Stimulated activated CD4-positive, alpha-beta T cell treated with anti-CD3 and anti-CD28 coated beads, TNF-alpha, amount 100 ng/mL, for 24 hours (primary cell): ENCODE data around the gene CNTNAP2.

Source experiments
- DNase-seq, 3 experiments: peaks; one replicate each; pipeline ENCODE4 v3.0.0-alpha.2; 2020; ENCODE audit warnings: low read depth in 3 of 3

Gene CNTNAP2

DNA sequence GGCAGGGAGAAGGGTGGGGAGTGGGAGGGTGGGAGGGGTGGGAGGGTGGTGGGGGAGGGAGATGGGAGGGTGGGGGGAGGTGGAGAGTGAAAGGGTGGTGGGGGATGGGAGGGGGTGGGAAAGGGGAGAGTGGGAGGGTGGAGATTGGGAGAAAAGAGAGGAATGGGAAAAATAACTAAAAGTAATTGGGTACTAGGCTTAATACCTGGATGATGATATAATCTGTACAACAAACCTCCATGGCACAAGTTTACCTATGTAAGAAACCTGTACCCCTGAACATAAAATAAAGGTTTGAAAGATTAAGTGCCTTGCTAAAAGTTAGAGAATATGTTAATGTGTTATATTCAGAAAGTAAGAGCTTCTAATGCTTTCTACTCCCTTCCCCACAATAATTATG is 564.9 kb downstream of the CNTNAP2 start:
- DNase-seq: no peak

DNA sequence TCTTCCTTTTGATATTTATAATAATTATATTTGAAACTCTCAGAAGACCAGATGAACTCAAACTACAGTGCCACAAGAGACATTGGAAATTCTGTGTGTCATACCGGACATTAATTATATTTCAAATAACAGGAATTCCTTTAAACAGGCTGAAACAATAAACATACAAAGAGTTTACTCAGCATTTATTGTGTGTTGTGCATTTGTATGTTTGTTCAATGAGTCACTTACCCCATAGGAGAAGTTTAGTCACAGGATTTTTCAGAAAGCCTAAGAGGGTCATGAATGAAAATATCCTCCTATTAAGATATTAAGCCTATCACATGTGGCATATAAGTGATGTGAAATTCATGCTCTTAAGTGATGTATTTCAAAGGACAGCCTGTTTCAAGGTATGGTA is 566.8 kb downstream of the CNTNAP2 start:
- DNase-seq: no peak

DNA sequence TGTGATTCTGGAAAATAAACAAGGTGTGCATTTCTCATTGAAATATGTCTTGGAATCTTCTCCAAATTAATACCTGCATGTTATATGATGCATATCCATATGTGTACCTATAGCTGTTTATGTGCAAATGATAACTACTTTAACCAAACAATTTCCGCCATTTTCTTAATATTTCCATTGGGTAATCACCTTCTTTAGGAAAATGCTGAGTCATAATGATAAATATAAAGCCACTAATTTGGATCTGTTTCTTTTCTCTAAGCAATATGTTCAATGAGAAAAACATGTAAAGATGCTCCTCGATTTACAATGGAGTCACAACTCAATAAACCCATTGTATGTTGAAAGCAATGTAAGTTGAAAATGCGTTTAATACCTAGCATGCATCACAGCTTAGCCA is 574.4 kb downstream of the CNTNAP2 start:
- DNase-seq: no peak

DNA sequence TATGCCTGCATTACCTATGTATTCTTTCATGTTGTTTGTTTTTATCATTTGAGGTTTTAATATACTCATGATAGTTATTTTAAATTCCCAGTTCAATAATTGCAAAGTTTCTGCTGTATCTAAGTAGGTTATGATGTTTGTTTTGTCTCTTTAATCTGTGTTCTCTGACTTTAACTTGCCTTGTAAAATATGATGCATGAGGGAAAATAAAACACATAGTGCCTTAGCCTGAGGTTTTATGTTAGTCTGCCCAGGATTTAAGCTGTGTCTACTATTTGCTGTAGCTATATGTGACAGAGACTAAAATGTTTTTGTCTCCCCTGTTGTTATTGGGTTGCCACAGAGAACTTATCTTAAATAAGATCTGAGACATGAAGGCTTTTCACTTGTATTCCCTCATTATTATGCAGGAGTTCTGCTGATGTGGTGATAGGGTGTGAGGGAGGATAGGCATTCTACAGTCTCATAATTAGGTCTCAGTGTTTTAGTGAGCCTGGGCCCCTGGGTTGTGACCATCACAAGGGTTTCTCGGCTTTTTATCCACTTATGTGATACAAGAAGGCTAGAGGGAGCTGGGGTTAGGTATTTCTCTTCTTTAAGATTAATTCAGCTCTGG is 582.5 kb downstream of the CNTNAP2 start:
- no peak for DNase-seq

DNA sequence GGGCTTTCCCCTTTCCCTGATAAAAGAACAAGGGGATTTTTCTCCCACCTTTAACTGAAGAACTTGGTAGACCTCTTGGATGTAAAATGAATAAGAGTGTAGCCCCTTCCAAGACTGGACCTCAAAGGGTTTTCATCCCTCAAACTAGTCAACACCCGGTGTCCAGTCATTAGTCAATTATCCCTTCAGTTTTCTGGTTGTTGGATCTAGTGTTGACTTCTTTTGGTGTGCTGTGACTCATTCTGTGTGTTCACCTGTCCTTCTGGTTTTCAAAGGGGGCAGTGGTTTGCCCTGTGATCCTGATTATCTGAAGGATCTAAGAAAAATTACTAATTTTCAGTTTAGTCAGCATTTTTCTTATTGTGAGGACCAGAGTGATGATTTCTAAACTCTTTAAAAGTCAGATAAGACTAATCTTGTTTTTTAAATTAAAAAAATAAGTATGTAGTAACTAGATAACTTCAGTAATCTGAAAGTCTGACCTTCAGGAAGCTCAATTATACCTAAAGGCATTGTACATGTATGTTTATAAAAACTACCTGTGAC is 583.5 kb downstream of the CNTNAP2 start:
- DNase-seq: no peak

DNA sequence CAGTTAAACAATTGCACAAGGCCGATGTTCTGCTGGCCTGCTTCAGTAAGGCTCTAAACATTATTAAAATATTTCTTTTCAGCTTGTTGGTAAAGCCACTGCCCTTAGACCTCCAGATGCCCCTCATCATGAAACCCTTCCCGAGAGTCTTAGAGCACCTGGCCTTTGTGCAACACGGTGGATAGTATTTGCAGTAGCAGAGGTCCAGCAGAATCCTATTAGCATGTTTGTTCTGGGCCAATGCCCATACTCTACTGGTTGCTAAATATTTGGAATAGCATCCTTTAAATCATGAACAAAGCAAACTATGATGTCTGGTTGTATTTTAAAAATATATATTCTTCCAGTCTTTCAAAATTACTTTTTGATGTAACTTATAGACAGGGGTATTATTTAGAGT is 584.6 kb downstream of the CNTNAP2 start:
- no peak for DNase-seq

DNA sequence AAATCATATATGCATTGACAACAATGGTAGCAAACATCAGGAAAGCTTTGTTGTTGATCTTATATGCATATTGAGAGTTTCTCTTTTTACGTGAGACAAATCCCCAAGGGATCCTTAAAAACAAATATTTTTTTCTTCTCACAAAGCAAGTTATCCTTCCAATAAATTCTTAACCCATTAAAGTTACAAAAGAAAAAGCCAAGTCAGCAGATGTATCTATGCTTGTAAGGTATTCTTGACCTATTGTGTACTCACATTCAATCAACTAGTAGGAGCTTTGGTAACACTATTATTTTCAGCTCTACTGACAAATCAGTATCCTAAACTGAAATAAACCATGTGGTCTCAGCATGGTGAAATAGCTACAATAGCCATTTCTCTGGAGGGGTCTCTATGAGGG is 586.3 kb downstream of the CNTNAP2 start:
- DNase-seq: no peak

DNA sequence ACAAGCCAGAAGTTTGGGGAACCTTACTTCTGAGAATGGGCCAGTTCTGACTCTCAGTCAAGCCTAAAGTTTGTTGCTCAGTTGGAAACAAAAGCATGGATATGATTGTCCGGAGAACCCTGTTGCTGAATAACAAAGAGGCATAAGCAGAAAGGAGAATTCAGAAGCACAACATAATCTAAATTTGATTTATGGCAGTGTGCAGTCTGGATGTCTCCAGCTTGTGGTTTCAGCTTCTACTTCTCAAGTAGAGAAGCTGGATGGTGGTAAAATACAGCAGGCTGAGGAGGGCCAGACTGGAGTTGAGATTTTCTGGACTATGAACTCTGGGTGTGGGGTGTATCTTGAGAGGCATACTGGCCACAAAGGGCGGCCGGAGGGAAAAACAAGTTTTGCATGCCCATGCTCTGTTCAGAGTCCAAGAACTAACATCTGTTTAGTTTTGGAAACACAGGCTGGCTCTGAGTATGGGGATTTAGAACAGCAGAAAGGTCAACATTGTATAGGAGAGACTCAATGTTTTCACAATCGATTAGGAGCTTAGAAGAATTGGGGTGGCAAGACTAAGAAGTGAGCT is 592.9 kb downstream of the CNTNAP2 start:
- DNase-seq: no peak

DNA sequence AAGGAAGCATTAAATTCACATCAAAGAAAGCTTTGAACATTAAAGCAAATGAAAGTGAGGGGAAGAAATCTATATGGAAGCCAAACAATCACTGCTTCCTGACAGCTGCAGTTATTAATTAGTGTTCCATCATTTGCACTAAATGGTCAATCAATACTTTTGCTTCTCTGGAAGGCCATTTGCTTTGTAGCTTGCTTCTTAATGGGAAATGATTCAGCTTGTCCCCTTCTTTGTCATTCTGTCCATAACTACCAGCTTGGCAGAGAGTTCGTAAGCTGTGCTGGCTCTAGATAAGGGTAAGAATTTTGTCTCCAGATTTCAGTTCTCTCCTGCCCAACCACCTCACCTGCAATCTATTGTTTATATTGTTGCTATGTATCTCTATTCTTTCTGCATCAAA is 596.6 kb downstream of the CNTNAP2 start:
- no peak for DNase-seq

DNA sequence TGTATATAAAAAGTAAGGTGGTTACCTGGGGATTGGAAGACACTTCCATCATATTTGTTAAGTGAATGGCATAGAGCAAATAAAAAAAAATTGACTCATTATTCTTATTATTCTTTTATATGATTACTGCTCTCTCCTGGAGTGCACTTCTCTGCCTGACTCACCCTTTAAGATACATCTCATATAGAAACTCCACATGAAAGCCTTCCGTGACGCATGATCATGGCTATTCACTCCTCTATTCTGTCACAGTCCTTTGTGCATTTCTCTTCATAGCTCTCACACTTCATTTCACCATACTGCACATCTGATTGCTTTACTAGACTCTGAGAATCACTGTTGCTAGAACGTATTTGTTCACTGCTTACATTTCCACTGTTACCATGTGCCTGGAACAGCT is 597.3 kb downstream of the CNTNAP2 start:
- DNase-seq: no peak

DNA sequence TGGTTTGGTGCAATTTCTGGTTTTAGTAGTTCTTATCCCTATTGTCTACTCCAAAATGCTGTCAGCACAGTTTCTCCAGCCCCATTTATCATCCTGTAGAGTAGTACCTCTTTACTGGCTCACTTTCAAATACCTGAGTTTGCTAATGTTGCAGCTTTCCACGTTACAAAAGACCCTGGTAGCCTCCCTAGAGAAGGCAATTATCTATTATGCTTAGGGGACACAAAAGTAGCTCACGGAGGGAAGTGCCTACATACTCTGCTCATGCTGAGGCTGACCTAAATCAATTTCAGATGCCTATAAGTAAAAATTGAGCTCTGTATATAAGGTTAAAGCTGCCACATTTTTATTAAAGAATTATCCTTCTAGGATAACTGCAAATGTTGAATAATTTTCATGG is 603.6 kb downstream of the CNTNAP2 start:
- no peak for DNase-seq

DNA sequence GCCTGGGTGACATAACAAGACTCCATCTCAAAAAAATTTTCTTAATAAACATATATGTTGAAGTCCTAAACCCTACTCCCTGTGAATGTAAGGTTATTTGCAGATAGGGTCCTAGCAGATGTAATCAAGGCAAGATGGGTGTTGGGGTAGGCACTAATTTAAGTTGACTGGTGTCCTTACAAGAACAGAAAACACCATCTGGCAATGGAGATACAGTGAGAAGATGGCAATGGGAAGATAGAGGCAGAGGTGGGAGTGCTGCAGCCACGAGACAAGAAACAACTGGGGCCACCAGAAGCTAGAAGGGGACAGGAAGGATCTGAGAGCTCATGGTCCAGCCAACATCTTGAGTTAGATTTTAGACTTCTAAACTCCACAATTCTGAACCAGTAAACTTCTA is 606.4 kb downstream of the CNTNAP2 start:
- DNase-seq: no peak

DNA sequence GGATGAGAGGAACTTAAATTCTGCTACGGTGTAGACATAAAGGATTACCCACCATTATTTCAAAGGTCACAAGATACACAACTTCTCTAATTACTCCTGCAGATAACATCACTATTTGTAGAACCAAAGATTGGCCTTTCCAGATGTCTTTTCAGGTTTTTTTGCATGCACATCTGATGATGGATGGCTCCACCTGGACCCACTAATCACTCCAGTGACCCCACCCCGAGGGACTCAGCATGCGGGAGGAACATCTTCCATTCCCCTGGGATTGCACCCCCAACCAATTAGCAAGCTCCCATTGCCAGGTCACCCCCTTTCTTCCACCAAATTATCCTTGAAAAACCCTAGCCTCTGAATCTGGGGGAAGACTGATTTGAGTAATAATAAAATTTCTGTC is 608.9 kb downstream of the CNTNAP2 start:
- DNase-seq: no peak

DNA sequence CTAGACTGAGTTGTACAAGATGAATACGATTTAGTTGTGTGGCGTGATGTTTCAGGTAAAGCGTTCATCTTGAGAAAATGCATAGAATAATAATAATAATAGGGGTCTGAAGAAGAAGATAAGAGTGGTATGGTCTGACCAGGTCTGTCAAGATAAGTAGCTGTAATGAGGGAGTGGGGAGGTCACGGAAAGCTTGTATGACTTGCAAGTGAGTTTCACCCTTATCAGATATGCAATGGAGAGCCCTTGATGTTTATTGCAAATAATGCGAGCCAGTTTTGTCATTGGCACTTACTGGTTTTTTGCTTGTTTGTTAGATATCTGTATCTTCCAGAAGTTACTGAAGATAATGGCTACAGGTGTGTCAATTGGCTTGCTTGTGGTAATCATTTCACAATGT is 611.5 kb downstream of the CNTNAP2 start:
- DNase-seq: no peak

DNA sequence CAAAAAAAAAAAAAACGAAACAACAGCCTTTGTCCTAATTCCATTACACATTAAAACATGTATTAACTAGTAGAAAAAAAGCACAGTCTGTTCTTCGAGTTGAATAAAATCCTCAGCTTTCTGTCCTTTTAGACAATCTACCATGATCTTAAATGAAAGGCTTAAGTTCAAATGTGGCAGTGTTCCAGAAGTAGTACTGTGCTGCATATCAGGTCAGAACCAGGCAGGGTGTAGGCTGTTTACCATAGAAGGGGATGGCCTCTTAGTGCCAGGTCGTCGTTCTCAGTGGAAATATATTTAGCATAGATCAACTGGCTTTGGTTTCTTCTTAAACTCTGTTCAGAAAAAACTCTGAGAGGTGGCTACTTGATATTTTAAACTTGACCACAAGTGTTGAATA is 612.0 kb downstream of the CNTNAP2 start:
- no peak for DNase-seq

DNA sequence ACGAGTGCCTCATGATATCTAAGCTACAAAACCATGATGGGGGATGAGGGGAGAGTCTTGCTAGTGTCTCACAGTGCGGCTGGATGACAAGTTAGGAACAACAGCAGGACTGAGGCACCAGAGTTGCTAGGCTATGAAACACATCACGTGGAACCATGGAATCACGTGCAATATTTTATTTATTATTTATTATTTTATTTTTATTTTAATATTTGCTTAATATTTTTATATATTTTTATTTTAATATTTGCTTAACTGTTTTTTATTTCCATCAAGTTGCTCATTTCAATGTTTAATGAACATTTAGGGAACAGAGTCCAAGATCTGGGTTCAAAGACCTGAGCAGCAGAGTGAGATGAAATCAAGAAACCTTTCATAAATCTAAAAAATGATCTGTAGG is 614.6 kb downstream of the CNTNAP2 start:
- no peak for DNase-seq

DNA sequence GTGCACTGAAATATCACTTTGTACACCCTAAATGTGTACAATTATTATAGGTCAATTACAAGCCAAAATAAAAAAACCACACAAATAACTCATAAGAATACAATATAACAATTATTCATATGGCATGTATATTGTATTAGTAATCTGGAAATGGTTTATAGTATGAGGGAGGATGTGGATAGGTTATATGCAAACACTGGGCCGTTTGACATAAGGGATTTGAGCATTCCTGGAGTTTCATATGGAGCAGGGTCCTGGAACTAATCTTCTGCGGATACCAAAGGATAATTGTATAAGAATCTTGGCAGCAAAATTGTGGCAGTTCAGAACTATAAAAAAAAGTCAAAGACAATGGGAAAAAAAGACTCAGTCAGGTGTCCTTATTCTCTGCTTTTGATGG is 619.4 kb downstream of the CNTNAP2 start:
- no peak for DNase-seq

DNA sequence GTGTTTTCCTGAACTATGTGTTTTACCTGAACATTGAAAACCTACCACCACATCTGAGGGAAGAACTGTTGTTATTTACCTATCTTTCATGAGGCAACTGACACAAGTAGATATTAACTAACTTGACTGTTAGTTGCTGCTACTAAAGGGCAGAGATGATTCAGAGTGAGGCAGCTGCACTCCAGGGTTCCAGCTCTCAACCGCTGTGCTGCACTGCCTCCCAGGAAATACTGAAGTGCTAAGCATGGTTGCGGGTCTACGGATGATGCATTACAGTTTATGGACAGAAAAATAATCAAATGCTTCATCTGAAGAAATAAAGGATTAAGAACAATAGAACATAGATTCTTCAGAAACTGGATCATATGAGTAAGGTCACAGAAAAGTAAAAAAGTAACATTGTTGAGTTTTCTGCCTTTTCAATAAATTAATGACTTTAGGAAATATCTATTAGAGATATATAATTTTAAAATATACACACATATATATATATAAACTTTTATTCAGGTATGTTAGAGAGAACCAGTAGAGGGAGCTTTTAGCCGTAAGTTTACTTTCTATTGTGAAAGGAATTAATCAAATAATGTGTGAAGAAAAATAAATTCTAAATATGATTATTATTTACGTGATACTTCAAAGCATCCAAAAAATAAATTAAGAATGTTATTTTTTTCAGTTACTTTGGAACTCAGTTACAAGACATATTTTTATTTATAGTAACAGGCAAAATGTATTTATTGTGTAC is 620.0 kb downstream of the CNTNAP2 start:
- no peak for DNase-seq

DNA sequence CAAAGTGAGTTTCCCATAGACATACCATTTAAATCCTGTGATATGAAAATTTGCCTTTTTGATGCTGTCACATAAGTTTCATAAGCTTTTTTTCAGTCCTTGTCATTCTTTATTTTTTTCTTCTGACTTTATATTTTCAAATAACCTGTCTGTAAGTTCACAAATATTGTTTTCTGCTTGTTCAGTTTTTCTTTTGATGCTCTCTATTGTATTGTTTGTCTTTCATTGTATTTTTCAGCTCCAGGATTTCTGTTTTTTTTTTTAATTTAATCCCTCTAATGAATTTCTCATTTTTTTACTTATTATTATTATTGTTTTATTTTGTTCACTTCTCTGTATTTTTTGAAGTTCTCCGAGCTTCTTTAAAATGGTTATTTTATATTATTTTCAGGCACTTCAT is 623.4 kb downstream of the CNTNAP2 start:
- DNase-seq: no peak

DNA sequence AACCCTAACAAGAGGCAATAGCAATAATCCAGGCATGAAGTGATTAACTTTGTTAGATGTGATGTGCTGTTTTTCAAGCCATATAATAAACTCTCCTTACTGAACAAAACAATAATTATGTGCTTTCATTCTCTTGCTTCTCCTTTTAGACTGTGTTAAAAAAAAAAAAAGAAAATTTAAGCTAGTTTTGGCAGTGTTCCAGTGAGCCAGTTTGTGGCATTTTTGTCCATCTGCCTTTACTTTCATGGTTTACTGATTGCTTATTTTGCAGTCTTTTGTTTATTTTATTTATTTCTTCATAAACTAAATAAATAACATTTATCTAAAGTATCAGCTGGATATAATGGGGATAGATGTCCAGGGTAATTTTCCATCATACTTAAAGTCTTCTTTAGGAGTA is 625.3 kb downstream of the CNTNAP2 start:
- DNase-seq: no peak

DNA sequence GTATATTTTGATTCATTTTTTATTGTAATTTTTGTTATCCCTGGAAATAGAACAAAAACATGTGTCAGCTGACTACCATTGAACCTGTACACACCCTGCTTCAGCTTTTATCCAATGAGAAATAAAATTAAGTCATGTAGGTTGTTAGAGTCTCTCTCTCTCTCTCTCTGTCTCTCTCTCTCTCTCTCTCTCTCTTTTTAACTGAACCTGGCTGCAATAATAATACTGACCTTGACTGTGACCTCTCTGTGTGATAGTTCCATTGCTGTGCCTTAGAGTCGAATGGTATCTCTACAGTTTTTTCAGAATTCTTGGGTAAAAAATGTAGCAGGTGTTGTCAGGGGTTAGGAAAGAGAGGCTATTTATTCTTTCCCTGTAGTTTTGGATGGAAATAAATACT is 637.8 kb downstream of the CNTNAP2 start:
- DNase-seq: no peak

DNA sequence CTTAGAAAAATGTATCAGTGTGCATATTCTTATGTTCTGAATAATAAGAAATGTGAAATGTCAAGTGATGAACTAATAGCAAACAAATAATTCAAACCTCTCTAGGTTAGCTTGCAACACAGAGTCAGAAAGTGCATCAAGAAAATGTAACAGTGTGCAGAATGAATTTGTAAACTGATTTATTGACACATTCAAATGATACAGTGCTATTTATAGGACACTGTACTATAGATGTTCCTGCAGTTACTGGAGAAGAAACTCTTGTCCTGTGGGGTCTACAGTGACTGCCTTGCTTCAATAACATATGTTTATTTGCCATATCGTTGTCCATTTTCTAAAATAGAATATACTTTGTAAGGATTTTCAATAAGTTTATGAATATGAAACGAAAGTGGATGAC is 639.0 kb downstream of the CNTNAP2 start:
- DNase-seq: no peak

DNA sequence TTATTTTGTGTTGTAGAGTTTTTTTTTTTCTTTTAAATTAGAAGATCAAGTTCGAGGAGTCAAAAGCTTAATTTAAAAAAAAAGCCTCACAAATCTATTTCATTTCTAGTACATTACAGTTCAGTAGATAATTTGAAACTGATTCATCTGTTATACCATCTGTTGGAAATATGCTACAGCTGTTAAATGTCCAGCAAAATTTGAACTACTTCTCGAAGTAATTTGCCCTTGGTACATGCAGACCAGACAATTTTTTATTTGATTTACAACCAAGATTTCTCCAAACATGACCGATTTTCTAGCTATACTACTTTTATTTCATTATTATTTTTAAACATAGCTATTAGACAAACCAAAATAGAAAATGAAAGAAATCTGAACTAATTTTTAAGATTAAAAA is 647.9 kb downstream of the CNTNAP2 start:
- no peak for DNase-seq
